HepG2 (cell line): Measurements from ENCODE around the gene PDGFB. TPM values are rescaled to one million over a fixed set of nuclear protein-coding genes. Genes with fewer than 3 reads are reported as not detected.

Experiments used
- ATAC-seq: fragments of 200-7000 bp; cut with Tn5 transposase; 3 replicates; pipeline ENCODE4 v1.9.1; 2020; ENCODE audit warnings: mild to moderate bottlenecking, moderate library complexity
- BruUV-seq: library from RNA; stranded (reverse); fragments of 400-500 nt; replicated peaks from 2 replicates; lab custom pipeline; 2021; lab: Mats Ljungman, UMichigan
- CTCF ChIA-PET: fragments of 300-600 bp; formaldehyde crosslinking; extraction: SDS; loops from one replicate; lab custom pipeline; 2021; ENCODE audit warnings: low total read pairs, inconsistent platforms, low intra/inter-chr PET ratio; lab: Yijun Ruan, JAX
- POLR2A ChIA-PET: fragments of 350-600 bp; sonication (Branson Sonifier 250); formaldehyde crosslinking; loops from one replicate; lab custom pipeline; 2020; ENCODE audit warnings: antibody characterized with exemption, inconsistent platforms; lab: Yijun Ruan, JAX
- DNase-seq: peaks from one replicate; pipeline ENCODE4 v3.0.0-alpha.2; 2015; ENCODE audit warnings: low spot score
- FAIRE-seq: peaks from 3 replicates; lab custom pipeline; 2011; peaks lifted over from hg19 to GRCh38; lab: Jason Lieb, UNC
- H2AFZ ChIP-seq: one replicate; pipeline ENCODE4 v1.6.1; 2011; ENCODE audit warnings: low read length, inconsistent platforms
- H3K27ac ChIP-seq: fragments of 300-600 bp; 3 replicates; pipeline ENCODE4 v1.8.0; 2011; ENCODE audit warnings: mixed run types, mild to moderate bottlenecking, mixed read lengths, low read length, inconsistent platforms; ENCODE audit not compliant: insufficient read depth; ENCODE audit errors: extremely low read length
- H3K27me3 ChIP-seq, 2 experiments: fragments of 200-600 bp in 1 of 2; 2 replicates in 1 of 2; 3 replicates in 1 of 2; pipeline versions ENCODE4 v1.6.0 to v1.8.0; 2011; ENCODE audit warnings: low read length in 2 of 2, mild to moderate bottlenecking in 2 of 2, moderate library complexity in 2 of 2, inconsistent platforms in 1 of 2; ENCODE audit not compliant: insufficient read depth in 2 of 2, control insufficient read depth in 1 of 2
- H3K36me3 ChIP-seq, 2 experiments: fragments of 200-600 bp in 1 of 2; replicated peaks in 1 of 2; 2 replicates in 1 of 2; 3 replicates in 1 of 2; pipeline versions ENCODE4 v1.5.1 to v1.8.0; 2011; ENCODE audit warnings: low read length in 2 of 2, inconsistent platforms in 1 of 2; ENCODE audit not compliant: insufficient read depth in 2 of 2, control insufficient read depth in 1 of 2
- H3K4me1 ChIP-seq: 2 replicates; pipeline ENCODE4 v1.5.1; 2012; ENCODE audit warnings: low read length, inconsistent platforms; ENCODE audit not compliant: insufficient read depth
- H3K4me2 ChIP-seq: 2 replicates; pipeline ENCODE4 v1.6.0; 2011; ENCODE audit warnings: low read depth, low read length, inconsistent platforms
- H3K4me3 ChIP-seq, 3 experiments: fragments of 200-600 bp in 1 of 3; sonication (generic), shearing (Covaris generic) in 1 of 3; replicated peaks in 1 of 3; 2 replicates each; pipeline ENCODE4 v1.5.1; 2011 to 2016; ENCODE audit warnings: low read length in 3 of 3, inconsistent platforms in 2 of 3, low read depth in 2 of 3, mild to moderate bottlenecking in 2 of 3, control low read depth in 1 of 3, mixed read lengths in 1 of 3; ENCODE audit not compliant: insufficient read depth in 1 of 3
- H3K79me2 ChIP-seq: one replicate; pipeline ENCODE4 v1.6.1; 2011; ENCODE audit warnings: low read length, inconsistent platforms; ENCODE audit not compliant: insufficient read depth
- H3K9ac ChIP-seq: 2 replicates; pipeline ENCODE4 v1.6.0; 2011; ENCODE audit warnings: mild to moderate bottlenecking, low read depth, low read length, inconsistent platforms; ENCODE audit not compliant: insufficient read depth
- H3K9me3 ChIP-seq: 2 replicates; pipeline ENCODE4 v1.5.1; 2012; ENCODE audit warnings: mild to moderate bottlenecking, low read length
- H4K20me1 ChIP-seq: 2 replicates; pipeline ENCODE4 v1.6.0; 2011; ENCODE audit warnings: inconsistent platforms, mild to moderate bottlenecking, low read length, moderate library complexity; ENCODE audit not compliant: insufficient read depth
- DMAP1 ChIP-seq: IDR thresholded peaks from 2 replicates; pipeline ENCODE4 v1.6.1; 2016
- KDM5A ChIP-seq: fragments of 200-600 bp; sonication (generic); IDR thresholded peaks from 2 replicates; pipeline ENCODE4 v1.7.0; 2018; ENCODE audit warnings: antibody characterized with exemption, mild to moderate bottlenecking, low read length, borderline replicate concordance
- MAFG ChIP-seq: sonication (generic); formaldehyde crosslinking; IDR thresholded peaks from 2 replicates; pipeline ENCODE4 v1.5.1; 2020; ENCODE audit warnings: mild to moderate bottlenecking, missing genetic modification reagents
- PHF20 ChIP-seq: sonication (generic); formaldehyde crosslinking; IDR thresholded peaks from 2 replicates; pipeline ENCODE4 v1.5.0; 2020; ENCODE audit warnings: mild to moderate bottlenecking, missing genetic modification reagents
- RFXANK ChIP-seq: IDR thresholded peaks from 2 replicates; pipeline ENCODE4 v1.6.1; 2016
- SAFB2 ChIP-seq: sonication (generic); formaldehyde crosslinking; IDR thresholded peaks from 2 replicates; pipeline ENCODE4 v1.5.1; 2020; ENCODE audit warnings: missing genetic modification reagents, low read depth, mild to moderate bottlenecking, borderline replicate concordance
- UBTF ChIP-seq: sonication (generic); formaldehyde crosslinking; IDR thresholded peaks from 2 replicates; pipeline ENCODE4 v1.4.0; 2020; ENCODE audit warnings: mild to moderate bottlenecking, missing genetic modification reagents
- ZFP1 ChIP-seq: IDR thresholded peaks from 2 replicates; pipeline ENCODE4 v1.6.1; 2016
- ZNF264 ChIP-seq: sonication (generic); formaldehyde crosslinking; IDR thresholded peaks from 2 replicates; pipeline ENCODE4 v1.4.0; 2020; ENCODE audit warnings: missing genetic modification reagents
- ZNF468 ChIP-seq: sonication (generic); formaldehyde crosslinking; IDR thresholded peaks from 2 replicates; pipeline ENCODE4 v1.8.0; 2022; ENCODE audit warnings: mild to moderate bottlenecking, moderate library complexity, missing genetic modification reagents
- ZNF619 ChIP-seq: sonication (generic); formaldehyde crosslinking; IDR thresholded peaks from 2 replicates; pipeline ENCODE4 v1.4.0; 2020; ENCODE audit warnings: mild to moderate bottlenecking, missing genetic modification reagents
- ZNF709 ChIP-seq: sonication (generic); formaldehyde crosslinking; IDR thresholded peaks from 2 replicates; pipeline ENCODE4 v1.5.0; 2020; ENCODE audit warnings: mild to moderate bottlenecking, missing genetic modification reagents
- ZNF724P ChIP-seq: sonication (generic); formaldehyde crosslinking; IDR thresholded peaks from 2 replicates; pipeline ENCODE4 v1.8.0; 2022; ENCODE audit warnings: missing genetic modification reagents, borderline replicate concordance
- WGBS: methylation state at CpG from one replicate; pipeline ENCODE4 v1.1.6; 2017; ENCODE audit warnings: low lambda C conversion rate; 5-methylcytosine and 5-hydroxymethylcytosine counted together
- in situ Hi-C: cut with HindIII; loops from 2 replicates; pipeline ENCODE4 v1.10.0; 2017; ENCODE audit warnings: low pct_unique_long_range_greater_than_20kb; ENCODE audit not compliant: extremely low pct_ligation_motif_present
- intact Hi-C: fragments of 100-400 bp; cut with micrococcal nuclease; formaldehyde crosslinking; loops from one replicate; pipeline ENCODE4 v1.10.0; 2022; ENCODE audit not compliant: unreplicated experiment
- polyA plus RNA-seq, 8 experiments: library from polyadenylated mRNA; depleted of rRNA in 3 of 8; stranded (reverse) in 7 of 8; unstranded in 1 of 8; fragments of >200 nt; fragmentation: Illumina TruSeq in 4 of 8; extraction: Trizol in 4 of 8; gene quantifications; 2 replicates each; pipeline versions ENCODE4 v1.2.1 to v1.2.3, GENCODE V29; 2011 to 2016; ENCODE audit warnings: low read depth in 4 of 8, missing spikeins in 1 of 8, mixed read lengths in 1 of 8; ENCODE audit not compliant: insufficient read depth in 1 of 8
- total RNA-seq, 5 experiments: library from RNA; depleted of rRNA; stranded (reverse); fragments of >200 nt; fragmentation: Illumina TruSeq; extraction: Trizol; gene quantifications; 2 replicates each; pipeline ENCODE4 v1.2.3, GENCODE V29; 2016; ENCODE audit warnings: low read depth in 1 of 5

Gene PDGFB
- total and polyA plus RNA-seq, 2 of the 13 experiments (the other 11 are each of a cell fraction or from before 2014, with no cell fraction given): 1.4 to 10.1 TPM

GRCh38 chr22:39246217-39246616, 1.4 kb upstream of the PDGFB start:
- WGBS: 73% methylated on average over 3 of the region's 3 CpGs
- Histone ChIP-seq H3K4me1 (peaks cover 42% of the 10 kb centered on the region), H4K20me1 (peaks cover 3% of the 10 kb centered on the region; the same call in 1 of the 2 replicates), H3K9me3 (no peaks in the 10 kb centered on the region), H3K4me3 (no peak overlapping the region), H3K36me3 (no peaks in the 10 kb centered on the region), H3K4me2 (no peak overlapping the region), H2AFZ (no peak overlapping the region), H3K79me2 (peaks cover 5% of the 10 kb centered on the region), H3K27ac (no peak overlapping the region), H3K9ac (no peak overlapping the region), H3K27me3 (no peaks in the 10 kb centered on the region; a peak in 1 of 5 replicates)
- in situ Hi-C loops: no loop called here
- BruUV-seq: no TSS peak
- POLR2A ChIA-PET: interaction anchor here (2.1 to 2.3 kb wide), 2 partner anchors 45 to 73 kb away, joined by 9 to 13 read pairs; partner anchors contain the start of gene RPL3
- CTCF ChIA-PET: no interaction called here
- DNase-seq: no peak
- intact Hi-C loops: loop anchor here (10.0 kb wide), 1 partner anchor 71 kb away; no protein-coding TSS in a partner anchor
- no peak for TF ChIP-seq PHF20 (CRISPR knock-in tag)
- no peak for TF ChIP-seq UBTF
- no peak for TF ChIP-seq ZNF264 (CRISPR knock-in tag)
- TF ChIP-seq ZNF709 (CRISPR knock-in tag): no peak
- TF ChIP-seq RFXANK (CRISPR knock-in tag): no peak
- no peak for TF ChIP-seq SAFB2
- no peak for TF ChIP-seq KDM5A
- no peak for TF ChIP-seq DMAP1 (CRISPR knock-in tag)
- no peak for TF ChIP-seq ZNF468
- TF ChIP-seq ZNF619 (CRISPR knock-in tag): no peak
- no peak for TF ChIP-seq MAFG (CRISPR knock-in tag)
- TF ChIP-seq ZFP1 (CRISPR knock-in tag): no peak
- TF ChIP-seq ZNF724P (CRISPR knock-in tag): no peak
- no peak for FAIRE-seq
- ATAC-seq: no peak
